Measurements from ENCODE around the gene LRRC4B. TPM values are rescaled to one million over a fixed set of nuclear protein-coding genes. Genes with fewer than 3 reads are reported as not detected.
A peak's percentile ranks its signal among the peaks of the same experiment; 100 is the strongest.

LRRC4B gene
- total and polyA plus RNA-seq, 2 of the 13 experiments (the other 11 are each of a cell fraction or from before 2014, with no cell fraction given): not detected

- TF ChIP-seq NR1H2 (CRISPR knock-in tag; IDR thresholded peaks at IDR 0.05; ENCODE audit: borderline replicate concordance, low read depth) (no peak), ZFP90 (CRISPR knock-in tag; IDR thresholded peaks at IDR 0.05; ENCODE audit: borderline replicate concordance) (no peak), SIN3B (IDR thresholded peaks at IDR 0.05; ENCODE audit: low read length) (no peak), SRSF1 (optimal IDR thresholded peaks at IDR 0.05; ENCODE audit: low read depth, low read length) (no peak), ZFX (CRISPR knock-in tag; IDR thresholded peaks at IDR 0.05; ENCODE audit: low read depth) (peak; percentile 88), MXD1 (CRISPR knock-in tag; IDR thresholded peaks at IDR 0.05) (peak; percentile 44; the same call in 1 of the 2 replicates), SMARCC2 (IDR thresholded peaks at IDR 0.05) (no peak), MTA3 (CRISPR knock-in tag; IDR thresholded peaks at IDR 0.05) (no peak), KLF6 (CRISPR knock-in tag; IDR thresholded peaks at IDR 0.05) (no peak), ZNF737 (CRISPR knock-in tag; IDR thresholded peaks at IDR 0.05; ENCODE audit: borderline replicate concordance) (no peak), FOXJ3 (CRISPR knock-in tag; IDR thresholded peaks at IDR 0.05; ENCODE audit: borderline replicate concordance) (no peak), CHCHD3 (CRISPR knock-in tag; IDR thresholded peaks at IDR 0.05) (no peak), ZNF83 (CRISPR knock-in tag; IDR thresholded peaks at IDR 0.05; ENCODE audit: borderline replicate concordance) (no peak), ZNF746 (CRISPR knock-in tag; IDR thresholded peaks at IDR 0.05) (0 out of 2 replicates have a peak, but pooled peaks have one; percentile 57), ZNF792 (CRISPR knock-in tag; IDR thresholded peaks at IDR 0.05) (no peak), ZNF343 (CRISPR knock-in tag; IDR thresholded peaks at IDR 0.05) (no peak), FOXO4 (CRISPR knock-in tag; conservative IDR thresholded peaks at IDR 0.05) (no peak), LCORL (IDR thresholded peaks at IDR 0.05) (no peak), LCORL (CRISPR knock-in tag; IDR thresholded peaks at IDR 0.05) (no peak), NFE2L1 (CRISPR knock-in tag; IDR thresholded peaks at IDR 0.05; ENCODE audit: borderline replicate concordance) (no peak), ZNF329 (CRISPR knock-in tag; IDR thresholded peaks at IDR 0.05; ENCODE audit: low read depth) (no peak), NAIF1 (CRISPR knock-in tag; IDR thresholded peaks at IDR 0.05; ENCODE audit: borderline replicate concordance) (no peak), ARNT (IDR thresholded peaks at IDR 0.05) (no peak), HNF4G (IDR thresholded peaks at IDR 0.05; ENCODE audit: borderline replicate concordance, low read depth, low read length) (no peak), HNF4G (CRISPR knock-in tag; IDR thresholded peaks at IDR 0.05; ENCODE audit: borderline replicate concordance, low read depth) (no peak), ZNF24 (IDR thresholded peaks at IDR 0.05) (no peak), ATAD3A (CRISPR knock-in tag; IDR thresholded peaks at IDR 0.05) (no peak), HMGA1 (CRISPR knock-in tag; conservative IDR thresholded peaks at IDR 0.05) (no peak)
Observed at GRCh38 chr19:50511069-50511822, 57.0 kb downstream of the LRRC4B start, which contains the start of gene JOSD2 (continued).

Data from HepG2 (cell line).